Activated CD4-positive, alpha-beta memory T cell treated with anti-CD3 and anti-CD28 coated beads for 36 hours (primary cell): ENCODE data around the gene SLC39A9. TPM values are rescaled to one million over a fixed set of nuclear protein-coding genes. Genes with fewer than 3 reads are reported as not detected.
"Not testable (repeated sequence)": the region's sequence is repeated elsewhere in the genome, so short reads cannot be mapped to it uniquely, and the experiment has no call there.

Source experiments
- CTCF ChIA-PET: fragments of 350-600 bp; sonication (Branson Sonifier 250); formaldehyde crosslinking; loops from one replicate; lab custom pipeline; 2021; ENCODE audit warnings: antibody characterized with exemption, inconsistent platforms; lab: Charles Lee
- POLR2A ChIA-PET: fragments of 350-600 bp; sonication (Branson Sonifier 250); formaldehyde crosslinking; loops from one replicate; lab custom pipeline; 2021; ENCODE audit warnings: antibody characterized with exemption; lab: Charles Lee
- DNase-seq: peaks from one replicate; pipeline ENCODE4 v3.0.0-alpha.2; 2020
- H3K27ac Mint-ChIP-seq: one replicate; pipeline ENCODE4 v1.8.0; 2021; ENCODE audit warnings: mixed read lengths
- H3K27me3 Mint-ChIP-seq: one replicate; pipeline ENCODE4 v1.8.0; 2021; ENCODE audit warnings: mixed read lengths
- H3K36me3 Mint-ChIP-seq: one replicate; pipeline ENCODE4 v1.8.0; 2021; ENCODE audit warnings: mixed read lengths
- H3K4me1 Mint-ChIP-seq: one replicate; pipeline ENCODE4 v1.8.0; 2021; ENCODE audit warnings: low read depth, mixed read lengths
- H3K4me3 Mint-ChIP-seq: one replicate; pipeline ENCODE4 v1.8.0; 2021; ENCODE audit warnings: mild to moderate bottlenecking, mixed read lengths
- H3K9me3 Mint-ChIP-seq: one replicate; pipeline ENCODE4 v1.8.0; 2021; ENCODE audit warnings: mixed read lengths
- intact Hi-C: fragments of 100-400 bp; cut with micrococcal nuclease; formaldehyde crosslinking; loops from one replicate; pipeline ENCODE4 v1.15.1; 2023
- total RNA-seq, 2 experiments: library from RNA; stranded (reverse); gene quantifications; one replicate each; pipeline ENCODE4 v1.2.3, GENCODE V29; 2021

Gene SLC39A9
- total RNA-seq, 2 experiments from 2014 or later: 39.3 to 40.3 TPM

DNA sequence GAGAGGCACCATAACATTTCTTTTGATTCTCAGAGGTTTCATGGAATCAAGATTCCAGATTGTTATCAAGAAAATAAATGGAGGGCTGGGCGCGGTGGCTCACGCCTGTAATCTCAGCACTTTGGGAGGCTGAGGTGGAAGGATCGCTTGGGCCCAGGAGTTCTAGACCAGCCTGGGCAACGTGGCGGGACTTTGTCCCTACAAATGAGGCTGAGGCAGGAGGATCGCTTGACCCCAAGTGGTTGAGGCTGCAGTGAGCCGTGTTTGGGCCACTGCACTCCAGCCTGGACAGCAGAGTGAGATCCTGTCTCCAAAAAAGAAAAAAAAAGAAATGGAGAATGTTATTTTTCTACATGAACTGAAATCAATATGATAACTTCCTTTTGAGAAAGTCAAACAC lies 1.3 kb downstream of the SLC39A9 start:
- POLR2A ChIA-PET: interaction anchor here (0.6 to 1.0 kb wide), 2 partner anchors 177 to 200 kb away, joined by 3 read pairs; no protein-coding TSS in a partner anchor
- Mint-ChIP-seq H3K36me3 (peaks cover 41% of the 10 kb centered on the region), H3K4me1 (peaks cover 61% of the 10 kb centered on the region), H3K27me3 (no peaks in the 10 kb centered on the region), H3K9me3 (no peaks in the 10 kb centered on the region), H3K27ac (no peak overlapping the region), H3K4me3 (peak overlapping the region; percentile 97)
- DNase-seq: no peak
- intact Hi-C loops: loop anchor here (2.0 to 10.0 kb wide), 2 partner anchors 61 to 275 kb away; no protein-coding TSS in a partner anchor
- CTCF ChIA-PET: no interaction called here

DNA sequence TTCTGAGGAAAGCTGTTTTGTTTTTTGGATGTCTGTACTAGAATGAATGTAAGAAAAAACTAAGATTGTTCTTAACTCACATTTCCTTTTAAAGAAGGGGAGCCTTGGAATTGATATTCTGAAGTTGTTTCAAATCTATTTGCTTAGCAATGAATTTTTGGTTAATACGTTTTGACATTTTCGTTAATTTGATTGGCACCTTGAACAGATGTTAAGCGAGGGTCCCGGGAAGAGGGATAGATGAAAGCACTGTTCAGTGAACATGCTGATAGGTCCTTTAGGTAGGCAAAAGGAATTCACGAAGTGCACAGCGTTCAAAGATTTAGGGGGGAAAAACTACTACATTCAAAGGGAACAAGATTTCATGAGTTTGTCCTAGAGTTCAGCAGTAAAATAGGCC lies 1.7 kb downstream of the SLC39A9 start:
- peaks cover 60% of the 10 kb centered on the region for H3K4me1 Mint-ChIP-seq
- POLR2A ChIA-PET: interaction anchor here (0.6 to 1.0 kb wide), 2 partner anchors 177 to 201 kb away, joined by 3 read pairs; no protein-coding TSS in a partner anchor
- intact Hi-C loops: no loop called here
- H3K27me3 Mint-ChIP-seq: no peaks in the 10 kb centered on the region
- no peaks in the 10 kb centered on the region for H3K9me3 Mint-ChIP-seq
- peak overlapping the region; percentile 97 for H3K4me3 Mint-ChIP-seq
- no peak overlapping the region for H3K27ac Mint-ChIP-seq
- peaks cover 38% of the 10 kb centered on the region for H3K36me3 Mint-ChIP-seq
- CTCF ChIA-PET: no interaction called here
- DNase-seq: no peak

DNA sequence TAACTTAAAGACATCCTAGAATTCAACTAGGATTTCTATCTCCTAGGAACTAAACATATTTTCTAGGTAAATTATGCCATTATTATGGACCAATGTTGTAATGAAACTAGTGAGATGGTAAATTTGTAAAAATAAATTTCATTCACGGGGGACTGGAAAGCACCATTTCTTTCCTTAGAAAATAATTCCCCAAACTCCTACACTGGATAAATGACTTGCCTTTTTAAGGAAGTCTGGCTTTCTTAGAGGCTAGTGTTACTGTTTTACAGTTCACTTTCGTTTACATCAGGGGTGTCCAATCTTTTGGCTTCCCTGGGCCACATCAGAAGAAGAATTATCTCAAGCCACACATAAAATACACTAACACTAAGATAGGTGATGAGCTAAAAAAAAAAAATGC lies 3.3 kb downstream of the SLC39A9 start:
- ChIA-PET CTCF (interaction anchor here (2.2 kb wide), 1 partner anchor 58 kb away, joined by 9 read pairs; no protein-coding TSS in a partner anchor), POLR2A (no interaction called here)
- Mint-ChIP-seq H3K27me3 (no peaks in the 10 kb centered on the region), H3K4me3 (no peak overlapping the region), H3K9me3 (no peaks in the 10 kb centered on the region), H3K27ac (no peak overlapping the region), H3K36me3 (peaks cover 21% of the 10 kb centered on the region), H3K4me1 (peaks cover 46% of the 10 kb centered on the region)
- DNase-seq: no peak
- intact Hi-C loops: no loop called here

DNA sequence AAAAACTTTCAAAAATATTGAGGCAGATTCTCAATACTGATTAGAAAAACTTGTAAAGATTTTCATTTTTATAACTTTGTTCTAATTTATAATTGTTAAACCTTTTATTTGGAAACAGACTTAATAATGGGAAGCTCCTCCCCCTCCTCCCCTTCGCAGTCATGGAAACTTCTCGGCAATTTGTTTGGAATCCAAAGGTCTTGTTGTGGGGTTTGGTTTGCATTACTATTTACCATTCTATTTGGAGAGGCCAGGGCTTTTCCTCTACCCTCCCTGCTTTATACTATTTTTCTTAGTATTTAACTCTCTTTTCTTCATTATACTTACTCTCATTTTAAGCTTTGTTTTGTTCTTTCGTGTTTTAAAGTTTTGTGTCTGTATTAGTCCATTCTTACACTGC lies 6.0 kb downstream of the SLC39A9 start:
- CTCF ChIA-PET: no interaction called here
- H3K4me3 Mint-ChIP-seq: no peak overlapping the region
- H3K27ac Mint-ChIP-seq: no peak overlapping the region
- no peaks in the 10 kb centered on the region for H3K27me3 Mint-ChIP-seq
- no peak for DNase-seq
- peaks cover 39% of the 10 kb centered on the region for H3K4me1 Mint-ChIP-seq
- H3K36me3 Mint-ChIP-seq: peaks cover 17% of the 10 kb centered on the region
- POLR2A ChIA-PET: no interaction called here
- H3K9me3 Mint-ChIP-seq: no peaks in the 10 kb centered on the region
- intact Hi-C loops: no loop called here

DNA sequence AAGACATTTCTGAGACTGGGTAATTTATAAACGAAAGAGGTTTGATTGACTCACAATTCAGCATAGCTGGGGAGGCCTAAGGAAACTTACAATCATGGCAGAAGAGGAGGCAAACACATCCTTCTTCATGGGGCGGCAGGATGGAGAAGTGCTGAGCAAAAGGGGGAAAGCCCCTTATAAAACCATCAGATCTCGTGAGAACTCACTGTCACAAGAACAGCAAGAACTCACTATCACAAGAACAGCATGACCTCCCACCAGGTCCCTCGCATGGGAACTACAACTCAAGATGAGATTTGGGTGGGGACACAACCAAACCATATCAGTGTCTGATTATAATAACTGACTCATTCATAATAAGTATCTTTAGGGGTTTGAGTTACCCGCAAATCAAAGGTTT lies 6.4 kb downstream of the SLC39A9 start:
- Mint-ChIP-seq H3K27ac (no peak overlapping the region), H3K9me3 (no peaks in the 10 kb centered on the region), H3K4me3 (no peak overlapping the region), H3K27me3 (no peaks in the 10 kb centered on the region), H3K4me1 (peaks cover 35% of the 10 kb centered on the region), H3K36me3 (peaks cover 17% of the 10 kb centered on the region)
- DNase-seq: no peak
- POLR2A ChIA-PET: no interaction called here
- intact Hi-C loops: no loop called here
- CTCF ChIA-PET: no interaction called here

DNA sequence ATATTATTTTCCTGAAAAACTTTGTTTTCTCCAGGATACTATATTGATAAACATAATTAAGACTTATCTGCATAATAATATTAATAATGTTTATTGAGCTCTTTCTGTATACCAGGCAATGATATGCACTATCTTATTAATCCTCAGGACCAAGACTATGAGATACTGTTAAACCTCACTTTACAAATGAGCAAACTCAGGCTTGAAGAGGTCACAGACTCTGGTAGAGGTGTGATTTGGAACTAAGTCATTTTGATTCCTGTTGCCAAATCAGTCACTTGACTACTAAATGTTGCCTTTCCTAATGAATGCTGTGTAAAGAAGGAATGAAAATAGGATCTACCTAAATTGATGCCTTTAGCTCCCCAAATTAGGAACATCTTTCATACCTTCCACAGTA lies 7.3 kb downstream of the SLC39A9 start:
- CTCF ChIA-PET: no interaction called here
- Mint-ChIP-seq H3K27me3 (no peaks in the 10 kb centered on the region), H3K4me3 (no peak overlapping the region), H3K9me3 (no peaks in the 10 kb centered on the region), H3K36me3 (peaks cover 12% of the 10 kb centered on the region), H3K27ac (no peak overlapping the region), H3K4me1 (peaks cover 26% of the 10 kb centered on the region)
- POLR2A ChIA-PET: no interaction called here
- no peak for DNase-seq
- intact Hi-C loops: no loop called here

DNA sequence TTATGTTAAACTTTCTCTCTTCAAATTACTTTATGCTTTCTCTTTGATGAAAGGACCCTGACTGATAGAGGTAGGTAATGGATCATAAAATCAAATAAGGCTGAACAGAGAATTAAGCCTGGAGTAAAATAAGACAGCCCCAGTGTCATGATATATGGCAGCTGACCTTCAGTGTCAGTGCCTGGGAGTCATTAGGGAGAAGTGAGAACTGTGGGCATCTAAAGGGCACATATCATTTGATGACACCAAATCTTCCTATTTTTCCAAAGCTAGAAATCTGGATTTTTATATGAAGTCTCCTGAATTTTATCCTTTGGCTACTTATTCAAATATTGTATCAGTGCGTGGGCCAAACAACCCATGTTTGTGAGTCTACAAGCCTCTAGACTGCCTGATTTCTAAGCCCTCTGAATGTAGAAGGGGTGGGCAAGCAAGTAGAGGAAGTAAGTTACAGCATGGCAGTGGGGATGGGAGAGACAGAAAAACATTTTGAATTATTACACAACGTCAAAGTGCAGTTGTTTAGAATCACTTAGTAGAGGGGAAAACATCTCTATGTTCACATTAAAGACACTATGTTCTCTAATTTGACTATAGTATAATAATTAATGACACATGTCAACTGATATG lies 10.0 kb downstream of the SLC39A9 start:
- no peak for DNase-seq
- no peaks in the 10 kb centered on the region for H3K9me3 Mint-ChIP-seq
- ChIA-PET CTCF (no interaction called here), POLR2A (no interaction called here)
- no peak overlapping the region for H3K27ac Mint-ChIP-seq
- intact Hi-C loops: no loop called here
- no peaks in the 10 kb centered on the region for H3K27me3 Mint-ChIP-seq
- no peak overlapping the region for H3K4me3 Mint-ChIP-seq
- H3K4me1 Mint-ChIP-seq: peaks cover 15% of the 10 kb centered on the region
- H3K36me3 Mint-ChIP-seq: peaks cover 10% of the 10 kb centered on the region

DNA sequence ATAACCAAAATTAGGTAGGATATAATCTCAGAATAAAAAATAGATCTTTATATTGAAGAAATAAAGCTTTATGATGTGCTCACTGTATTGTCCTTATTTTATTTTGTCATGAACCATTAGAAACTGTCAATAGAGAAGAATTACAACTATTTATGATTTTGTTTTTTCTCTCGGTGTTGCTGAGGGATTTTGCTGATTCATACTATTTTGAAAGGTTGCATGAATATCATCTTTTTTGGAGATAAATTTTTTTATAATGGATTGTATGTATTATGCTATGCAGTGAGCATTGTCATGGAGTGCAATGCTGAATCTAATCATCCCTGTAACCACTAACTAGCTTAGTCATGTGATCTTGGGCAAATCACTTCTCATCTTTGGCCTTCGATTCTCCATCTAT lies 15.0 kb downstream of the SLC39A9 start:
- no peak for DNase-seq
- no peaks in the 10 kb centered on the region for H3K27me3 Mint-ChIP-seq
- H3K4me1 Mint-ChIP-seq: peaks cover 13% of the 10 kb centered on the region
- peaks cover 9% of the 10 kb centered on the region for H3K36me3 Mint-ChIP-seq
- H3K27ac Mint-ChIP-seq: no peak overlapping the region
- H3K9me3 Mint-ChIP-seq: peaks cover 13% of the 10 kb centered on the region
- POLR2A ChIA-PET: no interaction called here
- intact Hi-C loops: no loop called here
- H3K4me3 Mint-ChIP-seq: no peak overlapping the region
- CTCF ChIA-PET: no interaction called here

- H3K36me3 Mint-ChIP-seq, intact Hi-C loops, H3K27me3 Mint-ChIP-seq, H3K27ac Mint-ChIP-seq, H3K4me3 Mint-ChIP-seq, POLR2A ChIA-PET, DNase-seq: not testable (repeated sequence)
- peaks cover 34% of the 10 kb centered on the region for H3K4me1 Mint-ChIP-seq
- CTCF ChIA-PET: interaction anchor here (0.6 kb wide), 1 partner anchor 22 kb away, joined by 4 read pairs; no protein-coding TSS in a partner anchor
- peaks cover 13% of the 10 kb centered on the region for H3K9me3 Mint-ChIP-seq
Measured at GRCh38 chr14:69416087-69416486, 17.6 kb downstream of the SLC39A9 start.

DNA sequence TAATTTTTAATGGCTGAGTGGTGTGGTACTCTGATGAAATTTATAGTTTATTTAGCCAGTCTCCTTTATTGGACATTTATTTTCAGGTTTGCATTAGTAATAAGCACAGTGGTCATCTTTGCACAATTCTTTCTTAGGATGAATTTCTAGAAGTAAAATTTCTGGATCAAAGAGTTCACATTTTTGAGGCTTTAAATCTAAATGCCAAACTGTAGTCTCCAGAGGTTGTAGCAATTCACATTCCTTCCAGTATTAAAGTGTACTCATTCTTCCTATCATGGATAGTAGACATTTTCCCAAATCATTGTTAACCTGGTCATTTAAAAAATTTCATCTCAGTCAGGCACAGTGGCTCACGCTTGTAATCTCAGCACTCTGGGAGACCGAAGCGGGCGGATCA lies 24.8 kb downstream of the SLC39A9 start:
- H3K36me3 Mint-ChIP-seq: peaks cover 29% of the 10 kb centered on the region
- no peak overlapping the region for H3K27ac Mint-ChIP-seq
- H3K27me3 Mint-ChIP-seq: no peaks in the 10 kb centered on the region

GRCh38 chr14:69424149-69424923 lies 25.8 kb downstream of the SLC39A9 start:
- no peak for DNase-seq
- Mint-ChIP-seq H3K36me3 (peaks cover 29% of the 10 kb centered on the region), H3K4me1 (peaks cover 14% of the 10 kb centered on the region), H3K4me3 (no peak overlapping the region), H3K9me3 (no peaks in the 10 kb centered on the region), H3K27ac (no peak overlapping the region), H3K27me3 (no peaks in the 10 kb centered on the region)
- intact Hi-C loops: no loop called here
- CTCF ChIA-PET: interaction anchor here (0.5 to 0.7 kb wide), 2 partner anchors 50 to 302 kb away, joined by 3 read pairs; no protein-coding TSS in a partner anchor
- POLR2A ChIA-PET: no interaction called here

More for the DNA sequence above, 24.8 kb downstream of the SLC39A9 start:
- Mint-ChIP-seq H3K4me3 (no peak overlapping the region), H3K9me3 (no peaks in the 10 kb centered on the region), H3K4me1 (peaks cover 25% of the 10 kb centered on the region)
- intact Hi-C loops: no loop called here
- no peak for DNase-seq
- CTCF ChIA-PET: no interaction called here
- POLR2A ChIA-PET: no interaction called here

DNA sequence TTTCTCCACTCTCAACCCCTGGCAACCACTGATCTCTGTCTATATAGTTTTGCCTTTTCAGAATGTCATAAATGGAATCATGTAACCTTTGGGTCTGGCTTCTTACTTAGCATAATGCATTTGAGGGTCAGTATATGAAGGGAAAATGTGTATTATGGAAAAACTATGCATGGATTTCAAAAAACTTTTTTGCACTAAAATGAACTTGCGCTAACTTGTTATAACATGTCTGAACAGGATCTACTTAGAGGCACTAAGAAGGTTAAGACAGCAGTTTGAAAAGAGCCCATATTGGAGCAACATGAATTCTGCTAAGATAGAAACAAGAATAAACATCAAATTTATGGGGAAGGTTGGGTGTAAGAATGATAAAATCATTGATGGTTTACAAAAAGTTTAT lies 29.1 kb downstream of the SLC39A9 start:
- Mint-ChIP-seq H3K4me3 (no peak overlapping the region), H3K4me1 (peaks cover 5% of the 10 kb centered on the region), H3K9me3 (no peaks in the 10 kb centered on the region), H3K36me3 (peaks cover 30% of the 10 kb centered on the region), H3K27me3 (no peaks in the 10 kb centered on the region), H3K27ac (no peak overlapping the region)
- no peak for DNase-seq
- CTCF ChIA-PET: interaction anchor here (0.7 kb wide), 1 partner anchor 904 kb away, joined by 3 read pairs; no protein-coding TSS in a partner anchor
- POLR2A ChIA-PET: no interaction called here
- intact Hi-C loops: no loop called here
